GM19043 (cell line): ENCODE data around the gene TTC33.
A peak's percentile ranks its signal among the peaks of the same experiment; 100 is the strongest.

Source experiments
- ATAC-seq: cut with Tn5 transposase; IDR thresholded peaks from one replicate; pipeline ENCODE4 v1.9.1; 2021; ENCODE audit warnings: low read depth; ENCODE audit not compliant: unreplicated experiment

TTC33 gene

GRCh38 chr5:40494631-40495236 lies 261.0 kb downstream of the TTC33 start:
- ATAC-seq = no peak

- no peak for ATAC-seq
These were observed 263.7 kb downstream of the TTC33 start for GRCh38 chr5:40492056-40492455.

GRCh38 chr5:40491644-40492043 lies 264.1 kb downstream of the TTC33 start:
- ATAC-seq = no peak

- no peak for ATAC-seq
These were observed 265.2 kb downstream of the TTC33 start for GRCh38 chr5:40490464-40491111.

- ATAC-seq = no peak
These were observed 266.3 kb downstream of the TTC33 start for GRCh38 chr5:40489421-40489820.

DNA sequence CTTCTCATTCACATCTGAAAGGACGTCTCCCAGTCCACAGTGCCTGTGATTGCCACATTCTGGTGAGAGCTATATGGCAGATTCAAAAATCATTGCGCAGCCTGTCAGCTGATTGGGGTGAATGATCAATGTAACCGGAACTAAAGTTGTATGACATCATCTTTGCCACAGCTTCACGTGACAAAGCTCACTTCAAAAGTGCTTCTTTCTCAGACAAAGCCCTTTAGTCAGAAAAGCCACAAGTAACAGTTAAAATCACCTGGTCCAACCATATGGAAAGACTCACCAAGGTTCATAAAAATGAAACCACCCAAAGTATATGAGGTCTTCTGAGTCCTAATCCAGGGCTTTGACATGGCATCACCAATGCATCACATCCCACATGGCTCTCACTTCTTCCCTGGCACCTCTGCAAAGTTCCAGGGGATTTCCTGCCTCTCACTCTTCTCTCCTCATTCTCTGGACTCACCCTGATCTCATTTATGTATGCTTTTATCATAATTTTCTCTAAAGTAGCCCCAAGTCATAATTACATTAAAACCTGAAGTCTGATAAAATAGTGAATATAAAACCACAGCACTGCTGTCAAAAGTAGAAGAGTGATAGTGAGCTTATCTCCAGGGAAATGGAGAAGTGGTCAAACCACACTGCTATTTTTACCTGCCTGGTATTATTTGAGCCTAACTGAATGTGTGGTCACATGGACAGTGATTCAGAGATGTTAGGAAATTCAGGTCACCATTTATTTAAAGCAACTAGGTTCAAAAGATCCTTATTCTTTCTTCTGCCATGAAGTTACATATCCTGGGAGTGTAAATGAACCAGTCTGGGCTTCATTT lies 269.1 kb downstream of the TTC33 start:
- ATAC-seq = peak; percentile 40

DNA sequence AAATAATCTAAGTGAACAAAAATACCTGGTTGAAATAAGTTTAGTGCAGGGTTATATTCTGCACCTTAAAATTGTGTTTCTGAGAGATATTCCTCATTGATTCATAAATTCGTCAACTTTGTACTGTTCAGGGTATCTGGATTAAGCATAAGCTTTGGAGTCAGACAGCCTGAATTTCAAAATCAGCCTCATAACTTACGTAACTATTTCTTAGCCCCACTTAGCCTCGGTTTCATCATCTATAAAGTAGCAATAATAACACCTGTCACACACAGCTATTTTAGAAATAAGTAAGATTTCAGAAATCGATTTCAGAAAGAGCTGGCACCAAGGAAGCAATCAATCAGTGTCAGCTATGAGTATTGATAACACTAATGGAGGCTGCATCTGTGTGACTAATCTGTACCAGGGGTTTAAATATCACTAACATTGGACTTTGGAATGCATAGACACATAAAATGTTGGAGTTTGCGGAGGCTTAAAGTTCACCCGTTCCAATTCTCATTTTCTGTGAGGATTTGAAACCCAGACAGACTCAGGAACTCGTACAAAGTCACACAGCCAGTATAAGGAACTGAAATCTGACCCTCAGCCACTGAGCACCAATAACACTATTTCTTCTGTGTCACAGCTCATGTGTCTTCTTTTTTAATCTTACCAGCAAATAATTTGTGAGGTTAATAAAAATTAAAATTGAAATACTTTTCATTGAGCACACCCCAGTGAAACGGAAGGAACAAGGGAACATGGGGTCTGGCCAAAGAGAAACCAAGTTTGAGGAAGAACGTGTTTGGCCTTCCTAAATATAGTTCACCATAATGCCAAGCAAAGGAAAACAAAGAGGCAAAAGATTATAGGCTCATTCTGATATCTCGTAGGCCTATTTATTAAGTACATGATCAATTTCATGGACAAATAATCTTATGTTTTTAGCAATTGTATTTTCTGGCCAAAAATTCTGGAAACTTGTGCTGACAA lies 270.5 kb downstream of the TTC33 start:
- peak; percentile 49 for ATAC-seq

GRCh38 chr5:40484495-40484894 lies 271.3 kb downstream of the TTC33 start:
- peak; percentile 44 for ATAC-seq

- no peak for ATAC-seq
These were observed 272.4 kb downstream of the TTC33 start for GRCh38 chr5:40483316-40483715.

GRCh38 chr5:40481241-40481640 lies 274.5 kb downstream of the TTC33 start:
- no peak for ATAC-seq

GRCh38 chr5:40480392-40480791 lies 275.4 kb downstream of the TTC33 start:
- no peak for ATAC-seq

DNA sequence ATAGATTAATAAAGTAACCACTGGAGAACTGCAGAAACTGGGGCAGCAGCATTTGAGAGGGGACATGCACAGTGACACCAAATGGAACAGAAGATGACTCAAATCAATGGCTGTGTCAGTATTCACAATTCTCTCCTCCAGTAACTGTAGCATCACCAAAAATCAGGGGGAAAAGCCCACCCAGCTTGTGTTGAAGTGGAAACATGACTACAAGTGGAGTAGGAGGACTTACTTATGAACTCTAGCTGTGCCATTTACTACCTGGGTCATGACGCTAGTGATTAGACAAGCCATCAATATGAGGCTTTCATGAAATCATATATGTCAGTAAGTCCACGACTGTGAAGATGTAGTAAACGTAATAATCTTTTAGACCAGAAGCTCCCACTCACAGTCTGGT lies 275.8 kb downstream of the TTC33 start:
- ATAC-seq = no peak

- no peak for ATAC-seq
These were observed 277.0 kb downstream of the TTC33 start for GRCh38 chr5:40478766-40479165.

DNA sequence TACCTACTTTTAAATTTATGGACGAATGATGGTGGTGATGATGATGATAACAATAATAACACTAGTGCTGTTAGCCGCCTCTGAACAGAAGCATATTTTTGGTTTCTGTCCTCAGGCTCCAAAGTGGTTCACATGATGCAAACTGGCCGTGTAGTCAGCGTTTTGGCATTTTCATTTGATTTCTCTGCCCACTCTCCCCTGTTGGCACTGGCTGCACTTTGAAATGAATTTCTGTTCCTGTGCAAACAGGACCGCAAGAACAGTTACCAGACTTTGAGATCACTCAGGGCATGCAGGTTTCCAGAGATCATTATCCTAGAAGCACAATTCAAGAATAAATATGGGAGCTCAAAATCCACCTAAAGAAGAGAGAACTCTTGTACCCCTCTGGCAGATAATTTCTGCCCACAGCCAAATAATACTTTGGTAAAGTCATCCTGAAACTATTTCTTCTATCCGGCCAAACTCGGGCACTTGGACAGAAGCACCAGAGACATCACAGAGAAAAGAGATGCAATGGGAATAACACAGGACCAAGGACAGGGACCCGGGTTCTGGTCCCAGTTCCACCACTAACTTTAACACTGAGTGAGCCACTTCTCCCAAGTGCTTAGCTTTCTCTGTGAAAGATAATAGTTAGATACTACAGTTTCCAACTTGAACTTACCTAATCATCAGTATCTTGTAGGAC lies 277.8 kb downstream of the TTC33 start:
- ATAC-seq = no peak

DNA sequence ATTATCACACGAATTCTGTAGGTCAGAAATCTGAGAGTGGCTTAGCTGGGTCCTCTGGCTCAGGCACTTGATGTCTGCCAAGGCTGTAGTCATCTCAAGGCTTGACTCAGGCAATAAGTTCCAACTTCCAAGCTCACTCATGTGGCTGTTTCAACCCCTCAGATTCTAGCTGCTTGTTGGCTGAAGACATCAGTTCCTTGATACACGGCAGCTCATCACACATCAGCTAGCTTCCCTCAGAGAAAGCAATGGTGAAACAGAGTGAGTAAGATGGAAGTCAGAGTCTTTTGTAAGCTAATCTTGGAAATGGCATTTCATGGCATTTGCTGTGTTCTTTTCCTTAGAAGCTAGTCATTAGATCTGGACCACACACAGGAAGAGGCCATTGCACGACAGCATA lies 280.2 kb downstream of the TTC33 start:
- no peak for ATAC-seq

DNA sequence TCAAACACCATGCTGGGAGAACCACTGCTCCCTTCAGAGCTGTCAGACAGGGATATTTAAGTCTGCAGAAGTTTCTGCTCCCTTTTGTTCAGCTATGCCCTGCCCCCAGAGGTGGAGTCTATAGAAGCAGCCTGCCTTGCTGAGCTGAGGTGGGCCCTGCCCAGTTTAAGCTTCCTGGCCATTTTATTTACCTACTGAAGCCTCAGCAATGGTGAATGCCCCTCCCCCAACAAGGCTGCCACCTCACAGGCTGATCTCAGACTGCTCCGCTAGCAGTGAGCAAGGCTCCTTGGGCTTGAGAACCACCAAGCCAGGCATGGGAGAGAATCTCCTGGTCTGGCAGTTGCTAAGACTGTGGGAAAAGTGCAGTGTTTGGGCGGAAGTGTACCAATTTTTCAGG lies 281.5 kb downstream of the TTC33 start:
- ATAC-seq = no peak

DNA sequence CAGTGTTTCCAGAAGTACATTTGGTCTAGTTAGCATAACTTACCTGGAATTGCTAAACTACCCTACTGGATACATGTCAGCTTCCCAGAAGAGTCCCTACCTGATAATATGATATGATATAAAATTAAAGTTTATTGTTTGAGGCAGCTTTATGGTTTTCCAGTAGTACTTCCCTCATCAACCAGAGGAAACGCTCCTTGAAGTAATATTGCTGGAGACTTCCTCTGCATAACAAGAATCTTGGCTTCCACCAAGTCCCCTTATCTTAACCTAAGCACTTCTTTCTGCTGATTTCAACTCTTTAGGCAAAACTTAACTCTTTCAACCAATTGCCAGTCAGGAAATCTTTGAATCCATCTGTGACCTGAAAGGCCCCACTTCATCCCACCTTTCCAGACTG lies 290.3 kb downstream of the TTC33 start:
- no peak for ATAC-seq

DNA sequence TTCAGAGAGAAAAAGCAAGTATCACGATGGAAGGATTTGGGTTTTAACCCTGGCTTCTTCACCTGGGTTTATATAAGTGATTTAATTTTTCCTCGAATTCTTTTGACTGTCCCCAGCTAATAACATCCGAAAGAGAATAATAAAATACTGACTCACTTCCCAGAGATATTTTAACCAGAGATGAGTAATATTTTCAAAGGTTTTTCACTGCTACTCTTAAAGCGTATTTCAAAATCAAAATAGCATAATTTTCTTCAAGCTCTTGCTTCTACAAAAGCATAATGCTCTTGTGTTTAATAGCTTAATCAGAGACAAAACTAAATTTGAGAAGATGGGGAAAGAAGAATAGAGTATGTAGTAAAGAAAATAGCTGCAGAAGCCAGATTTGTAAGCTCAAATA lies 291.2 kb downstream of the TTC33 start:
- ATAC-seq = no peak
